Endothelial cell of umbilical vein (primary cell): ENCODE results near the gene SPIRE2. TPM values are rescaled to one million over a fixed set of nuclear protein-coding genes. Genes with fewer than 3 reads are reported as not detected.

Source experiments
- BruUV-seq: library from RNA; stranded (reverse); fragments of 400-500 nt; replicated peaks from 2 replicates; lab custom pipeline; 2021; lab: Mats Ljungman, UMichigan
- CTCF ChIA-PET: fragments of 300-600, 350-600 bp; sonication (Branson Sonifier 250); formaldehyde crosslinking; loops from one replicate; lab custom pipeline; 2021; ENCODE audit warnings: antibody characterized with exemption, inconsistent platforms; lab: Charles Lee
- POLR2A ChIA-PET: fragments of 300-600, 350-600 bp; sonication (Branson Sonifier 250); formaldehyde crosslinking; loops from one replicate; lab custom pipeline; 2021; ENCODE audit warnings: antibody characterized with exemption, inconsistent platforms; lab: Charles Lee
- DNase-seq: peaks from one replicate; pipeline ENCODE4 v3.0.0-alpha.2; 2011; ENCODE audit warnings: low read depth, low spot score
- FAIRE-seq: peaks from 2 replicates; lab custom pipeline; 2011; peaks lifted over from hg19 to GRCh38; lab: Jason Lieb, UNC
- H2AFZ ChIP-seq: 2 replicates; pipeline ENCODE4 v1.6.0; 2012; ENCODE audit warnings: low read depth, low read length, control low read depth, inconsistent platforms
- H3K27ac ChIP-seq: 2 replicates; pipeline ENCODE4 v1.5.1; 2011; ENCODE audit warnings: low read depth, mild to moderate bottlenecking, control low read depth, low read length, moderate library complexity; ENCODE audit not compliant: insufficient read depth
- H3K27me3 ChIP-seq, 2 experiments: 2 replicates each; pipeline versions ENCODE4 v1.6.0 to v1.6.1; 2011; ENCODE audit warnings: low read length in 2 of 2, mixed read lengths in 1 of 2; ENCODE audit not compliant: control insufficient read depth in 2 of 2, insufficient read depth in 2 of 2
- H3K36me3 ChIP-seq, 2 experiments: 2 replicates in 1 of 2; 3 replicates in 1 of 2; pipeline ENCODE4 v1.5.1; 2011; ENCODE audit warnings: low read length in 2 of 2, mild to moderate bottlenecking in 1 of 2, moderate library complexity in 1 of 2; ENCODE audit not compliant: control insufficient read depth in 2 of 2, insufficient read depth in 2 of 2; ENCODE audit errors: extremely low read depth in 1 of 2
- H3K4me1 ChIP-seq: 3 replicates; pipeline ENCODE4 v1.5.1; 2011; ENCODE audit warnings: mild to moderate bottlenecking, low read length; ENCODE audit not compliant: control insufficient read depth, insufficient read depth; ENCODE audit errors: extremely low read depth
- H3K4me2 ChIP-seq: 2 replicates; pipeline ENCODE4 v1.6.1; 2011; ENCODE audit warnings: low read length, control low read depth, mixed read lengths; ENCODE audit not compliant: insufficient read depth
- H3K4me3 ChIP-seq, 3 experiments: fragments of 200-600 bp in 1 of 3; sonication (generic), shearing (Covaris generic) in 1 of 3; replicated peaks in 1 of 3; 2 replicates each; pipeline ENCODE4 v1.5.1; 2011 to 2016; ENCODE audit warnings: control low read depth in 3 of 3, low read length in 3 of 3, mild to moderate bottlenecking in 2 of 3, inconsistent platforms in 1 of 3, low read depth in 1 of 3, moderate library complexity in 1 of 3; ENCODE audit not compliant: insufficient read depth in 1 of 3
- H3K79me2 ChIP-seq: 2 replicates; pipeline ENCODE4 v1.6.0; 2012; ENCODE audit warnings: low read length, inconsistent platforms; ENCODE audit not compliant: control insufficient read depth, insufficient read depth
- H3K9ac ChIP-seq: replicated peaks from 2 replicates; pipeline ENCODE3; 2011; ENCODE audit warnings: low read length, control low read depth; ENCODE audit not compliant: insufficient read depth; ENCODE audit errors: extremely low read depth
- H3K9me1 ChIP-seq: replicated peaks from 3 replicates; pipeline ENCODE4 v1.6.0; 2011; ENCODE audit warnings: mild to moderate bottlenecking, low read length; ENCODE audit not compliant: control insufficient read depth, insufficient read depth; ENCODE audit errors: extremely low read depth
- H3K9me3 ChIP-seq: replicated peaks from 2 replicates; pipeline ENCODE4 v1.5.1; 2012; ENCODE audit warnings: low read length, inconsistent platforms; ENCODE audit not compliant: control insufficient read depth, insufficient read depth
- H4K20me1 ChIP-seq: replicated peaks from 2 replicates; pipeline ENCODE3; 2011; ENCODE audit warnings: mild to moderate bottlenecking, low read length; ENCODE audit not compliant: control insufficient read depth, insufficient read depth; ENCODE audit errors: extremely low read depth
- EZH2 ChIP-seq: IDR thresholded peaks from 2 replicates; pipeline ENCODE4 v1.6.1; 2012; ENCODE audit warnings: borderline replicate concordance, low read depth, mild to moderate bottlenecking, moderate library complexity, low read length, inconsistent platforms; ENCODE audit not compliant: severe bottlenecking
- FOS ChIP-seq: IDR thresholded peaks from 2 replicates; pipeline ENCODE4 v1.6.1; 2011; ENCODE audit warnings: mild to moderate bottlenecking, low read length, moderate library complexity, borderline replicate concordance; ENCODE audit not compliant: insufficient read depth
- GATA2 ChIP-seq: IDR thresholded peaks from 2 replicates; pipeline ENCODE4 v1.7.0; 2011; ENCODE audit warnings: low read depth, mild to moderate bottlenecking, moderate library complexity, mixed read lengths, low read length; ENCODE audit not compliant: insufficient read length, insufficient read depth
- JUN ChIP-seq: IDR thresholded peaks from 2 replicates; pipeline ENCODE4 v1.6.1; 2011; ENCODE audit warnings: borderline replicate concordance, low read depth; ENCODE audit not compliant: insufficient read length, insufficient read depth
- MYC ChIP-seq: IDR thresholded peaks from one replicate; pipeline ENCODE4 v1.6.1; 2011; ENCODE audit warnings: mild to moderate bottlenecking, low read depth, low read length
- POLR2A ChIP-seq: IDR thresholded peaks from 2 replicates; pipeline ENCODE4 v1.6.1; 2012; ENCODE audit warnings: low read depth, mild to moderate bottlenecking, control low read depth, low read length
- POLR2AphosphoS5 ChIP-seq: IDR thresholded peaks from 2 replicates; pipeline ENCODE4 v1.6.1; 2012; ENCODE audit warnings: low read depth, mild to moderate bottlenecking, control low read depth, low read length, moderate library complexity; ENCODE audit not compliant: insufficient read depth
- dilution Hi-C: fragments of 300-500 bp; cut with MboI; formaldehyde crosslinking; loops from one replicate; pipeline ENCODE4 v1.15.0; 2019; ENCODE audit warnings: low sequenced_read_pairs; ENCODE audit not compliant: extremely low pct_ligation_motif_present
- intact Hi-C: fragments of 100-400 bp; cut with micrococcal nuclease; formaldehyde crosslinking; loops from one replicate; pipeline ENCODE4 v1.10.0; 2022
- polyA plus RNA-seq, 4 experiments: library from polyadenylated mRNA; depleted of rRNA in 3 of 4; stranded (reverse) in 3 of 4; unstranded in 1 of 4; fragments of >200 nt; gene quantifications; 2 replicates each; pipeline versions ENCODE4 v1.2.1 to v1.2.3, GENCODE V29; 2011 to 2012; ENCODE audit warnings: missing spikeins in 1 of 4
- total RNA-seq: library from RNA; stranded (reverse); gene quantifications from 2 replicates; pipeline ENCODE4 v1.2.3, GENCODE V29; 2021
- TF ChIP-seq, protein P1 (sequence below), 2 donors: IDR thresholded peaks; 1 replicate in 1 of 2; 2 replicates in 1 of 2; pipeline ENCODE4 v1.5.1; 2011; ENCODE audit warnings: low read length in 2 of 2, mild to moderate bottlenecking in 2 of 2, moderate library complexity in 2 of 2, control low read depth in 1 of 2, inconsistent platforms in 1 of 2, low read depth in 1 of 2; ENCODE audit not compliant: insufficient read depth in 1 of 2; ENCODE audit errors: extremely low read depth in 1 of 2
- TF ChIP-seq, protein P2 (sequence below): IDR thresholded peaks from 2 replicates; pipeline ENCODE4 v1.6.1; 2011; ENCODE audit not compliant: insufficient read depth, insufficient read length

The SPIRE2 gene
- total and polyA plus RNA-seq, 2 donors (not counting 3 experiments of a cell fraction or from before 2014, with no cell fraction given) = 1.2 to 3.1 TPM

- no peak overlapping the region for H2AFZ ChIP-seq
- H3K9me1 ChIP-seq = no peaks in the 10 kb centered on the region
- no peak overlapping the region for H3K27ac ChIP-seq
- ChIA-PET POLR2A (interaction anchor here (0.7 kb wide), 1 partner anchor 84 kb away, joined by 3 read pairs; no protein-coding TSS in a partner anchor), CTCF (interaction anchor here (0.5 to 0.7 kb wide), 2 partner anchors 11 to 82 kb away, joined by 3 read pairs; no protein-coding TSS in a partner anchor)
- H4K20me1 ChIP-seq = no peaks in the 10 kb centered on the region
- peaks cover 2 to 5% of the 10 kb centered on the region in 2 experiments for H3K36me3 ChIP-seq
- no TSS peak for BruUV-seq
- H3K9me3 ChIP-seq = no peaks in the 10 kb centered on the region
- H3K27me3 ChIP-seq = no peaks in the 10 kb centered on the region
- no peak for FAIRE-seq
- no peak overlapping the region for H3K9ac ChIP-seq
- dilution Hi-C loops (no loop called here), intact Hi-C loops (no loop called here)
- DNase-seq = no peak
- H3K4me3 ChIP-seq = no peak overlapping the region
- no peaks in the 10 kb centered on the region for H3K4me1 ChIP-seq
- no peak for TF ChIP-seq FOS
- TF ChIP-seq JUN = no peak
- no peak for TF ChIP-seq EZH2
- TF ChIP-seq POLR2A = no peak
- no peak for TF ChIP-seq GATA2
- H3K4me2 ChIP-seq = no peak overlapping the region
- H3K79me2 ChIP-seq = no peaks in the 10 kb centered on the region
These were observed 48.4 kb upstream of the SPIRE2 start for GRCh38 chr16:89779909-89780305.

DNA sequence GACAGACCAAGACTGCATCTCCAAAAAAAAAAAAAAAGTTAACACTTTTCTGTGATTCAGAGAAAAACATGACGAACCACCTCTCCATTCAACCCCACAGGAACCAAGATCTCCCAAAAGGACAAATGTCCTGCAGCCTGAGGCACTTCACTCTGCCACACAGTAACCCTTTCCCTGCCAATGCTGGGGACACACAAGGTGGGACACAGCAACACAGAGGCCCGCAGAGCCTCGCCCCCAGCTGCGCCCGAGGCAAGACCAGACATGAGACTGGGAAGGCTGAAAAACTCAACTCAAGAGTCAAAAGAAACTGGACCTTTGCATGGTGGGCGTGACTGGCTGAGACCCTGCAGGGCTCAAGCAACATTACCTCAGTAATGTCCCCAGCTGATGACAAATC, 45.8 kb upstream of the SPIRE2 start:
- intact Hi-C loops = no loop called here
- Histone ChIP-seq H3K4me1 (no peaks in the 10 kb centered on the region), H3K9me1 (no peaks in the 10 kb centered on the region), H3K27me3 (no peaks in the 10 kb centered on the region), H2AFZ (no peak overlapping the region), H4K20me1 (no peaks in the 10 kb centered on the region), H3K27ac (no peak overlapping the region), H3K4me3 (no peak overlapping the region), H3K4me2 (no peak overlapping the region), H3K79me2 (no peaks in the 10 kb centered on the region), H3K9ac (no peak overlapping the region), H3K36me3 (peaks cover 4 to 5% of the 10 kb centered on the region in 2 experiments), H3K9me3 (no peaks in the 10 kb centered on the region)
- no peak for FAIRE-seq
- CTCF ChIA-PET = no interaction called here
- POLR2A ChIA-PET = no interaction called here
- no TSS peak for BruUV-seq
- DNase-seq = no peak
- TF ChIP-seq, protein P1, sequence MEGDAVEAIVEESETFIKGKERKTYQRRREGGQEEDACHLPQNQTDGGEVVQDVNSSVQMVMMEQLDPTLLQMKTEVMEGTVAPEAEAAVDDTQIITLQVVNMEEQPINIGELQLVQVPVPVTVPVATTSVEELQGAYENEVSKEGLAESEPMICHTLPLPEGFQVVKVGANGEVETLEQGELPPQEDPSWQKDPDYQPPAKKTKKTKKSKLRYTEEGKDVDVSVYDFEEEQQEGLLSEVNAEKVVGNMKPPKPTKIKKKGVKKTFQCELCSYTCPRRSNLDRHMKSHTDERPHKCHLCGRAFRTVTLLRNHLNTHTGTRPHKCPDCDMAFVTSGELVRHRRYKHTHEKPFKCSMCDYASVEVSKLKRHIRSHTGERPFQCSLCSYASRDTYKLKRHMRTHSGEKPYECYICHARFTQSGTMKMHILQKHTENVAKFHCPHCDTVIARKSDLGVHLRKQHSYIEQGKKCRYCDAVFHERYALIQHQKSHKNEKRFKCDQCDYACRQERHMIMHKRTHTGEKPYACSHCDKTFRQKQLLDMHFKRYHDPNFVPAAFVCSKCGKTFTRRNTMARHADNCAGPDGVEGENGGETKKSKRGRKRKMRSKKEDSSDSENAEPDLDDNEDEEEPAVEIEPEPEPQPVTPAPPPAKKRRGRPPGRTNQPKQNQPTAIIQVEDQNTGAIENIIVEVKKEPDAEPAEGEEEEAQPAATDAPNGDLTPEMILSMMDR (IDR thresholded peaks at IDR 0.05; ENCODE audit: extremely low read depth in 1 of 2, insufficient read depth in 1 of 2, low read depth in 1 of 2, low read length in 2 of 2) = no peak
- TF ChIP-seq, protein P2, sequence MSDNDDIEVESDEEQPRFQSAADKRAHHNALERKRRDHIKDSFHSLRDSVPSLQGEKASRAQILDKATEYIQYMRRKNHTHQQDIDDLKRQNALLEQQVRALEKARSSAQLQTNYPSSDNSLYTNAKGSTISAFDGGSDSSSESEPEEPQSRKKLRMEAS = no peak
- TF ChIP-seq POLR2AphosphoS5 (no peak), JUN (no peak), GATA2 (no peak), FOS (no peak), POLR2A (no peak), MYC (no peak), EZH2 (no peak)
- dilution Hi-C loops = no loop called here
